Colonic mucosa (tissue), 4 donors: Measurements from ENCODE around the gene ALDH1A2. TPM values are rescaled to one million over a fixed set of nuclear protein-coding genes. Genes with fewer than 3 reads are reported as not detected.

ENCODE experiments used
- DNase-seq: peaks from one replicate; pipeline ENCODE4 v3.0.0-alpha.2; 2020
- H3K27ac ChIP-seq: fragments of 200-600 bp; one replicate; pipeline ENCODE4 v1.8.0; 2021
- H3K27me3 ChIP-seq: fragments of 200-600 bp; one replicate; pipeline ENCODE4 v1.8.0; 2021
- H3K36me3 ChIP-seq: fragments of 200-600 bp; one replicate; pipeline ENCODE4 v1.8.0; 2021
- H3K4me1 ChIP-seq: fragments of 200-600 bp; one replicate; pipeline ENCODE4 v1.8.0; 2021; ENCODE audit warnings: mild to moderate bottlenecking
- H3K4me3 ChIP-seq: fragments of 200-600 bp; one replicate; pipeline ENCODE4 v1.8.0; 2021
- H3K9ac ChIP-seq, 2 donors: one replicate each; pipeline ENCODE4 v1.7.0; 2013; ENCODE audit warnings: control low read depth in 2 of 2, low read depth in 2 of 2, low read length in 2 of 2
- H3K9me3 ChIP-seq: fragments of 200-600 bp; one replicate; pipeline ENCODE4 v1.8.0; 2021
- CTCF ChIP-seq: fragments of 200-600 bp; IDR thresholded peaks from one replicate; pipeline ENCODE4 v1.8.0; 2022; ENCODE audit warnings: antibody characterized with exemption, mild to moderate bottlenecking
- intact Hi-C: fragments of 100-400 bp; cut with DNase I; formaldehyde crosslinking; loops from one replicate; pipeline ENCODE4 v1.14.1; 2022
- total RNA-seq, 2 donors: library from RNA; stranded (reverse); fragmentation: NEBNext Ultra II Directional in 1 of 2; extraction: Animal tissue kit (Norgen Biotek cat#: 25700) in 1 of 2; gene quantifications; one replicate each; pipeline ENCODE4 v1.2.1, GENCODE V29; 2021
- donor health status: healthy.
- donor health status: DM: no; HTN: no; CAD: no.
- donor health status: DM: no; HTN: no; CAD: no.

The ALDH1A2 gene
- total RNA-seq, 2 donors from 2014 or later = 1.9 to 2.5 TPM

- no peak for DNase-seq
- H3K4me3 ChIP-seq = no peak overlapping the region
- no peak overlapping the region for H3K9ac ChIP-seq
- H3K27ac ChIP-seq = no peak overlapping the region
- TF ChIP-seq CTCF = no peak
- H3K36me3 ChIP-seq = no peaks in the 10 kb centered on the region
- no peaks in the 10 kb centered on the region for H3K4me1 ChIP-seq
- intact Hi-C loops = no loop called here
- no peaks in the 10 kb centered on the region for H3K9me3 ChIP-seq
- H3K27me3 ChIP-seq = no peaks in the 10 kb centered on the region
Observed at GRCh38 chr15:58080398-58080797, 14.9 kb upstream of the ALDH1A2 start.

- no peak for TF ChIP-seq CTCF
- H3K9ac ChIP-seq = no peak overlapping the region
- H3K4me1 ChIP-seq = no peaks in the 10 kb centered on the region
- intact Hi-C loops = loop anchor here (10.0 kb wide), 1 partner anchor 106 kb away; no protein-coding TSS in a partner anchor
- no peak overlapping the region for H3K4me3 ChIP-seq
- no peaks in the 10 kb centered on the region for H3K9me3 ChIP-seq
- no peaks in the 10 kb centered on the region for H3K27me3 ChIP-seq
- H3K27ac ChIP-seq = no peak overlapping the region
- no peaks in the 10 kb centered on the region for H3K36me3 ChIP-seq
- no peak for DNase-seq
Observed at GRCh38 chr15:58078591-58078990, 13.1 kb upstream of the ALDH1A2 start.

GRCh38 chr15:58077427-58077826, 11.9 kb upstream of the ALDH1A2 start:
- H3K9me3 ChIP-seq = no peaks in the 10 kb centered on the region
- no peak for DNase-seq
- TF ChIP-seq CTCF = no peak
- H3K27me3 ChIP-seq = no peaks in the 10 kb centered on the region
- intact Hi-C loops = loop anchor here (10.0 kb wide), 1 partner anchor 107 kb away; no protein-coding TSS in a partner anchor
- H3K27ac ChIP-seq = no peak overlapping the region
- H3K9ac ChIP-seq = no peak overlapping the region
- H3K4me3 ChIP-seq = no peak overlapping the region
- no peaks in the 10 kb centered on the region for H3K36me3 ChIP-seq
- no peaks in the 10 kb centered on the region for H3K4me1 ChIP-seq

- no peaks in the 10 kb centered on the region for H3K27me3 ChIP-seq
- no peaks in the 10 kb centered on the region for H3K4me1 ChIP-seq
Observed at GRCh38 chr15:58074452-58074851, 8.9 kb upstream of the ALDH1A2 start.

GRCh38 chr15:58070801-58071418, 5.4 kb upstream of the ALDH1A2 start:
- peak; percentile 61 for DNase-seq
- peak; percentile 82 for TF ChIP-seq CTCF
- H3K9ac ChIP-seq = no peak overlapping the region
- peaks cover 8% of the 10 kb centered on the region for H3K27me3 ChIP-seq
- H3K4me3 ChIP-seq = no peak overlapping the region
- intact Hi-C loops = loop anchor here (2.0 to 10.0 kb wide), 3 partner anchors 114 to 339 kb away; no protein-coding TSS in a partner anchor
- H3K27ac ChIP-seq = no peak overlapping the region
- no peaks in the 10 kb centered on the region for H3K4me1 ChIP-seq
- H3K9me3 ChIP-seq = no peaks in the 10 kb centered on the region
- H3K36me3 ChIP-seq = no peaks in the 10 kb centered on the region

More at GRCh38 chr15:58074452-58074851, 8.9 kb upstream of the ALDH1A2 start:
- no peak for DNase-seq
- Histone ChIP-seq H3K9me3 (no peaks in the 10 kb centered on the region), H3K4me3 (no peak overlapping the region), H3K9ac (no peak overlapping the region), H3K36me3 (no peaks in the 10 kb centered on the region), H3K27ac (no peak overlapping the region)
- TF ChIP-seq CTCF = no peak
- intact Hi-C loops = loop anchor here (5.0 to 10.0 kb wide), 2 partner anchors 110 to 342 kb away; no protein-coding TSS in a partner anchor
